Activated CD4-positive, alpha-beta T cell treated with anti-CD3 and anti-CD28 coated beads, Interleukin-2, amount 50 U/mL, for 16 hours (primary cell): ENCODE data around the gene LAP3.
"Not testable (repeated sequence)": the region's sequence is repeated elsewhere in the genome, so short reads cannot be mapped to it uniquely, and the experiment has no call there.

Source experiments
- DNase-seq: peaks from one replicate; pipeline ENCODE4 v3.0.0-alpha.2; 2020

LAP3 gene

GRCh38 chr4:17562157-17562556 is 14.8 kb upstream of the LAP3 start:
- DNase-seq, result no peak

GRCh38 chr4:17565846-17566245 is 11.2 kb upstream of the LAP3 start:
- no peak for DNase-seq

DNA sequence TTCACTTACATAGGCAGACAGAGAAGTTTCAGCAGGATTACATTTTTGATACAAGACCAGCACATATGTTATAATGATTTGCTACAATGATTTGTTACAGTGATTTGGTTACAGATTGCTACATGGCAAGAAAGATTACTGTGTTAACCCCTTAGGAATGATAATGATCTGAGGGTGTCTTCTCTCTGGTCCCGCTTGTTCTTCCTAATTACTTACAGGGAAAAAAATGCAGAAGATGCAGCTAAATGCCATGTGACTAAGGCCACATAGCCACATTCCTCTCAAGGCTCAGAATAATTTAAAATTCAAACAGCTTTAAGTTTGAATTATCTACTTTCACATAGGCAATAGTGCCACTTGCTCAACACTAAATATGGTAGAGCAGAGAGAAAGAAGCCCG is 9.7 kb upstream of the LAP3 start:
- no peak for DNase-seq

- no peak for DNase-seq
Measured at GRCh38 chr4:17574206-17574605, 2.8 kb upstream of the LAP3 start.

DNA sequence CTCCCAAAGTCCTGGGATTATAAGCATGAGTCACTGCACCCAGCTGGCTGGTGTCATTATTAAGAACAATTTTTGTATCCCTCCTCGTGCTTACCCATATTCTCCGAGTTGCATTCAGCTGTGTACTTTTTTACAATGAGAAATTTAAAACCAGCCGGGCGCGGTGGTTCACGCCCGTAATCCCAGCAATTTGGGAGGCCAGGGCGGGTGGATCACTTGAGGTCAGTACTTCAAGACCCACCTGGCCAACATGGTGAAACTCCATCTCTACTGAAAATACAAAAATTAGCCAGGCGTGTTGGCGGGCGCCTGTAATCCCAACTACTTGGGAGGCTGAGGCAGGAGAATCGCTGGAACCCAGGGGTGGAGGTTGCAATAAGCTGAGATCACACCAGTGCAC is 1.8 kb upstream of the LAP3 start:
- not testable (repeated sequence) for DNase-seq

DNA sequence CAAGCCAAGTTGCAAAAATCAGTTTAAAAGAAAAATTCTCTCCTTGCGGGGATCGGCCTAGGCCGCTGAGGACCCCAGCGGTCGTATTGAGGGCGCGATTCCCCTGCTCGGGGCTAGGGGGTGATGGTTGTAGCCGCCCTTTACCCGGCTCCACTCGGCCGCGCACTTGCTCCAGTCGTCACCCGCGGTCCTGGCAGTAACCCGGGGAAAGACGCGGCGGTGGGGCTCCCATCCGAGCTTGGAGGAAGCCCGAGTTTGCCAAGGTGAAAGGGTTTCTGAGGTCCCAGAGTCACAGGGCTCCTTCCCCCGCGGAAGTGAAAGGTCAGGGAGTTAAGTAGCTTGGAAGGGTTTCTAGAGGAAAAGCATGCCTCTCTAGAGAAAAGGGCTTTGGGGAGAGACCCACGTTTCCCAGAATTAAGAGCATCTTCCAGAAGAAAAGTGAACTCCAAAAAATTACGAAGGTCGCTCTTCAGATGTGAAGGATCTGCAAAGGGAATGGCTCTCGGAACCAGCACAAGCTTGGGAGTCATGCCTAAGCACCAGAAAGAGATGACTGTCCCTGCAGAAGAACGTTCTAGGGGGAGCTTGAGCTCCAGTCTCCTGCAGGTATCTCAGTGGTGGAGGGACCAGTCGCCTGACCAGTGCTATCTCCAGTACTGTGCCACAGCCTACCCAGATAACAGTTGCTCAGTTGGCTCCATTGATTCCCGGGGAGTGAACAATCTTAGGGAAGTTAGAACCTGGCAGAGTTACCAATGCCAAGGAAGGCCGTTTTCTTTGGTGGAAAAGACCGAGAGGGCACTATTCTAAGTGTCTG is 875 bp downstream of the LAP3 start:
- no peak for DNase-seq

DNA sequence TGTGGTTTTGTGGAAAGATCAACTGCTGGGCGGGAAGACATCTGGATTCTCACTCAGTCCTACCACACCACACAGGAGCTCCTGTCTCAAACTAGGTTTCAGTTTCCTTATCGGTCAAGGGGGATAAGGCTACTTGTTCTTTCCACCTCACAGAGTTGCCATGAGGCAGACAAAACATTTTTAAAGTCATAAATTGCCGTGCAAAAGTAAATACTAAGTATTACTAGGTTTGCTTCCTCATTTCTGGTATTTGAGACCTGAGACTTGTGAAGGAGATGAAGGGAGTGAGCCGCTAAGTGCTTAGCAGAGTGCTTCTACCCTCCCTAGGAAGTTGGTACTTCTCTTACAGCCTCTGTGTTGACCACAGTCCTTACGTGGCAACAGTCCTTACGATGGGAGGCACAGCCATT is 1.5 kb downstream of the LAP3 start:
- DNase-seq, result peak; percentile 54

- DNase-seq, result no peak
Measured at GRCh38 chr4:17580969-17581368, 4.0 kb downstream of the LAP3 start.

DNA sequence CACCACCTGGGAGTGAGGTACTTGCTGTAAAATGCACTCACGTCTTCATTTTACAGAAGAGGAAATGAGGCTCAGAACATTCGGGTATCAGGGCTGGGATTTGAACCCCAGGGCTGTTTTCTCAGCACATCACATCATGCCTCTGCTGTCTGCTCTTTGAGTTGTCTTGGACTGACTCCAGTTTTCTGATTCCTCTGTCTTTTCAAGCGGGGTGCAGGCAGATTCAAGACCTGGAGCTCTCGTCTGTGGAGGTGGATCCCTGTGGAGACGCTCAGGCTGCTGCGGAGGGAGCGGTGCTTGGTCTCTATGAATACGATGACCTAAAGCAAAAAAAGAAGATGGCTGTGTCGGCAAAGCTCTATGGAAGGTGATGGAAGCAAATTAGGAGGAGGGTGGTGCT is 6.3 kb downstream of the LAP3 start:
- DNase-seq, result no peak

- no peak for DNase-seq
Measured at GRCh38 chr4:17583941-17584340, 6.9 kb downstream of the LAP3 start.

DNA sequence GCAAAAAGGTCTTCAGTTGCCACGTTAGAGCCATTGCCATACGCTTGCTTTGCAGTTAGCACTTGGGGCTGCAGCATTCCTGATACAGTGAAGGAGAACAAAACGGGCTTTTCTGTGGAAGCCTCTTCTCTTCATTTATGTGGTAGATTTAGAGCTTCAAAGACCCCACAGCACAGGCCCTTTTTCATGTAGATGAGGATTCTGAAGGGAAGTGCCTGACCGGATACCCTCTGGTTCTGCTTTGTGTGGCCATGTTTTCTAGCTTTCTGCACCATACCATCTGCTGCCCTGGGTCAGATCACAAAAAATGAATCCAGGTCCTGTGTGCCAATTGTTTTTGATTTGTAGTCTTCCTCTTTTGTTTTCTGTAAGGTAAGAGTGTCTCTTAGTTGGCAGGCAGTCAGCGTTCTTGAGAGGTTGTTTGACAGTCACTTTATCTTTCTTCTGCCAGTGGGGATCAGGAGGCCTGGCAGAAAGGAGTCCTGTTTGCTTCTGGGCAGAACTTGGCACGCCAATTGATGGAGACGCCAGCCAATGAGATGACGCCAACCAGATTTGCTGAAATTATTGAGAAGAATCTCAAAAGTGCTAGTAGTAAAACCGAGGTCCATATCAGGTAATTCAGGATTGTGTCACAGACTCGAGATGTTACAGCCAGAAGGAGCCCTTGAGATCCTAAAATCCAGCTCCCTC is 7.7 kb downstream of the LAP3 start:
- DNase-seq, result no peak

- no peak for DNase-seq
Measured at GRCh38 chr4:17587094-17587822, 10.3 kb downstream of the LAP3 start.

DNA sequence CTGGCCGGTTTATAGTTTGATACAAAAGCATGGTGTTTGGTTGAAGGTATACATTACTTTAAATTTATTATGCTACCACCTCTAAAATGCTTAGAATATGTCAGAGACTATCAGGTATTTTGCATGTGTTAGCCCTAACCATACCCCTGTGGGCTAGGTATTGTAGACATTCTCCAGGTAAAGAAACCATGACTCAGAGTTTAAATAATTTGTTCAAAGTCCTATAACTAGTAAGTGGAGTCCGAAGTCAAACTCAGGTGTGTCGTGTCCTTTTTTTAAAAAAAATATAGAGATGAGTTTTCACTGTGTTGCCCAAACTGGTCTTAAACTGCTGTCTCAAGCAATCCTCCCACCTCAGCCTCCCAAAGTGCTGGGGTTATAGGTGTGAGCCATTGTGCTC is 12.4 kb downstream of the LAP3 start:
- no peak for DNase-seq

DNA sequence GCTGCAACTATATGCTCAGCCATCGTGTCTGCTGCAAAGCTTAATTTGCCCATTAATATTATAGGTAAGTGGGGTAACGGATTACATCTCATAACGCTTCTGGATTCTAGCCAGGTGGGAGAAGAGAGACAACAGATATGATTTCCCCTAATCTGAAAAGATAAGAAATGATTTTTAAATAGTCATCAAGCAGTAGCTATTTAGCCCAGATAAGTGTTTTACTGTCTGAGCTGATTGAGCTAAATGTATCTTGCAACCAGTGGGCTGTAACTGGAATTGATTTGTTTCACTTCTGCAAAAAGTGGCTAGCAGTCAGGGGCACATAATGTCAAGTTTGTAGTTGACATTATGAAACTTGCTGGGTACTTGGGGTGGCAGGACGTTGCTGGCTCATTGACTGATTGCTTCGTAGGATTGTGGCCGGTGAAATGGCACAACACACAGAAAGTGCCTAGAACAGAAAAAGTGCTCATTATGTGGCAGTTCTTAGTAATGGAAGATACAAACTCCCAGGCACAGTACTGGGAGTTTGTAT is 18.5 kb downstream of the LAP3 start:
- DNase-seq, result no peak

- no peak for DNase-seq
Measured at GRCh38 chr4:17597517-17597916, 20.5 kb downstream of the LAP3 start.

GRCh38 chr4:17599826-17600225 is 22.8 kb downstream of the LAP3 start:
- DNase-seq, result no peak

- no peak for DNase-seq
Measured at GRCh38 chr4:17605236-17605635, 28.2 kb downstream of the LAP3 start.

GRCh38 chr4:17613761-17614415 is 36.9 kb downstream of the LAP3 start:
- no peak for DNase-seq

DNA sequence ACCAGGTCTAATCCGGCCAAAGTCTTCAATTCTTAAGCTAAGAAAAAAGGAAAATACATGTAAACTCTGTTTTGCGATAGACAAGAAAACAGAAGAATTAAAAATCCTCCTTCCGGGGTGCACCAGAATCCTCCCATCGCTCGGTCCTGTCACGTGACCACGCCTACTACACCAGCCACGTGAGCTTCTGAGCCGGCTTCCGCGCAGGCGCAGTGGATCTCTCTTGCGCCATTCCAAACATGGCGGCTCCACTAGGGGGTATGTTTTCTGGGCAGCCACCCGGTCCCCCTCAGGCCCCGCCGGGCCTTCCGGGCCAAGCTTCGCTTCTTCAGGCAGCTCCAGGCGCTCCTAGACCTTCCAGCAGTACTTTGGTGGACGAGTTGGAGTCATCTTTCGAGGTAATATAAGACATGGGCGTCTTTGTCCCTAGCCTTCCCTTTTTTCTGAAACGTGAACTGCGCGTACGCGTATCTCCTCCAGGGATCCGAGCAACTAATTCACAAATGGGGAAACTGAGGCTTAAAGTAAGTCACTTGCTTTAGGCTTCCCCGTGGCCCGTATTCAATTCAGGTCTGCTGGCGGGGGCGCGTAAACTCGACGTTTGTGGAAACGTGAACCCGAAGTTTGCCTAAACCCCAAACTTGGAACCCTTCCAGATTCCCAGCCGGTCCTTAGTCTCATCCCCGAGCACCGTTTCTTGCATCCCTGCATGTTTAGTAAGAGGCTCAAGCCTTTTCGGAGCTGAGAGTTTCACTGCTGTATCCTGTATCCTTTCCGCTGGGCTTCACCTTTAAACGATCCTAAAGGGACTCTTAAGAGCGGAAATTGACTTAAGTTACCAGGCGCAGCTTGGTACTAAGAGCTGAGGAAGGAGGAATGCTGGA is 37.7 kb downstream of the LAP3 start, which contains the start of gene MED28:
Gene MED28, plus strand, starts transcription at position 226 of the 884 bp plus-strand sequence. Its CDS starts 14 bp downstream, at position 240.
- DNase-seq, result peak; percentile 97

DNA sequence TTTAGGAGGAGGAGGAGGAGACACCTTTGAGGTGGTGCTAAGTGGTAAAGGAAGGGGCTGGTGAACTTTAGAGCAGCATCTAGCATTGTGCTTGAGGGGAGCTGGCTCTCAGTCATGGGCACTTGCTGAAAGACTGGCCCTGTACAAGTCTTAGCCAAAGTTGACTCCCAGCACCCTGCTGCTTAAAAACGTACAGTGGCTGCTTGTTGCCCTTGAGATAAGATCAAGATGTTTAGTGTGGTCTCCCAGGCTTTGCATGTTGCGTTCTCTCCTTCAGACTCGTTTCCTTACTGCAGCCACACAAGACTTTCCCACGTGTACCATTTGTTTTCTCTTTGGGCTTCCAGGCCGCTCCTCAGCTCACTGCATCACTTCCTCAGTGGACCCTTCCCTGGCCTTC is 39.3 kb downstream of the LAP3 start:
- no peak for DNase-seq

DNA sequence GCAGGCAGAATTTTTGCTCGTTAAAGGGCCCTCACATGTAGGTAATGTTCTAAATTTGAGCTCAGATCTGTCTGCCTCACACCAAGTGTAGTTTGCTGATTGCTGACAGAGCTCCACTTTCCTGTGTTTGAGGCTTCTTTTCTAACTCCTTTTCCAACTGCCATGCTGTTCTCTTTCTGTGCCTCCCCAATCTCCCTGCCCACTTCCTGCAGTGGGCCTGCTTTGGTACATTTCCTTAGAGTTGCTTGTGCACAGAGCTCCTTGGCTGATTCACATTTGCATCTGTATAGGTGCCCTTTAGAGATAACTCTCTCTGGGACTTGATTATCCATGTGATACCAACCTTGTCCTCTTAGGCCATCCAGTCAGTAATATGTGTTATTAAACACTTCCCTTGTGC is 41.9 kb downstream of the LAP3 start:
- no peak for DNase-seq
